Neural progenitor cell (in vitro differentiated cells): Measurements from ENCODE around the gene MIF. TPM values are rescaled to one million over a fixed set of nuclear protein-coding genes. Genes with fewer than 3 reads are reported as not detected.
"Not testable (repeated sequence)": the region's sequence is repeated elsewhere in the genome, so short reads cannot be mapped to it uniquely, and the experiment has no call there.

Experiments used
- DNase-seq: peaks from one replicate; pipeline ENCODE4 v3.0.0-alpha.2; 2016; ENCODE audit warnings: low spot score
- H2AFZ ChIP-seq: fragments of 200-600 bp; sonication (generic); replicated peaks from 2 replicates; pipeline ENCODE4 v1.6.1; 2016; ENCODE audit warnings: antibody characterized with exemption
- H3F3A ChIP-seq: fragments of 200-600 bp; sonication (generic); 2 replicates; pipeline ENCODE4 v1.6.1; 2016; ENCODE audit warnings: antibody characterized with exemption, low read depth
- H3K27ac ChIP-seq: fragments of 200-600 bp; sonication (generic); 2 replicates; pipeline ENCODE4 v1.5.1; 2016; ENCODE audit warnings: mild to moderate bottlenecking
- H3K27me3 ChIP-seq: fragments of 200-600 bp; sonication (generic); 2 replicates; pipeline ENCODE4 v1.6.1; 2016; ENCODE audit warnings: mild to moderate bottlenecking, moderate library complexity
- H3K36me3 ChIP-seq: fragments of 200-600 bp; sonication (generic); 2 replicates; pipeline ENCODE4 v1.5.1; 2016
- H3K4me1 ChIP-seq: fragments of 200-600 bp; sonication (generic); 2 replicates; pipeline ENCODE4 v1.6.1; 2016; ENCODE audit warnings: mixed run types
- H3K4me2 ChIP-seq: fragments of 200-600 bp; sonication (generic); 2 replicates; pipeline ENCODE4 v1.6.1; 2016
- H3K4me3 ChIP-seq: fragments of 200-600 bp; sonication (generic); 2 replicates; pipeline ENCODE4 v1.5.1; 2016
- H3K79me2 ChIP-seq: fragments of 200-600 bp; sonication (generic); 2 replicates; pipeline ENCODE4 v1.6.1; 2016; ENCODE audit warnings: low read depth
- H3K9ac ChIP-seq: fragments of 200-600 bp; sonication (generic); 2 replicates; pipeline ENCODE4 v1.6.1; 2016
- H3K9me3 ChIP-seq: fragments of 200-600 bp; sonication (generic); 2 replicates; pipeline ENCODE4 v1.5.1; 2016; ENCODE audit warnings: low read depth
- H4K20me1 ChIP-seq: fragments of 200-600 bp; sonication (generic); 2 replicates; pipeline ENCODE4 v1.6.1; 2016; ENCODE audit warnings: low read depth
- H3K27ac Mint-ChIP-seq: 3 replicates; pipeline ENCODE4 v1.8.0; 2021; ENCODE audit warnings: mixed read lengths
- H3K27me3 Mint-ChIP-seq: 2 replicates; pipeline ENCODE4 v1.8.0; 2022; ENCODE audit warnings: low read depth, mild to moderate bottlenecking, inconsistent platforms, moderate library complexity, mixed read lengths; ENCODE audit not compliant: insufficient read depth
- H3K36me3 Mint-ChIP-seq: 3 replicates; pipeline ENCODE4 v1.8.0; 2021; ENCODE audit warnings: mixed read lengths
- H3K4me1 Mint-ChIP-seq: 3 replicates; pipeline ENCODE4 v1.8.0; 2021; ENCODE audit warnings: mixed read lengths
- H3K4me3 Mint-ChIP-seq: 3 replicates; pipeline ENCODE4 v1.8.0; 2021; ENCODE audit warnings: mild to moderate bottlenecking, moderate library complexity, mixed read lengths
- H3K9me3 Mint-ChIP-seq: 3 replicates; pipeline ENCODE4 v1.8.0; 2020; ENCODE audit warnings: mixed read lengths
- EZH2 ChIP-seq: fragments of 200-600 bp; sonication (generic); IDR thresholded peaks from 2 replicates; pipeline ENCODE4 v1.6.1; 2017; ENCODE audit warnings: antibody characterized with exemption, mild to moderate bottlenecking, moderate library complexity
- EZH2phosphoT487 ChIP-seq: fragments of 200-600 bp; sonication (generic); IDR thresholded peaks from 2 replicates; pipeline ENCODE4 v1.6.1; 2017; ENCODE audit warnings: antibody characterized with exemption
- total RNA-seq: library from RNA; depleted of rRNA; stranded (reverse); fragments of >200 nt; gene quantifications from 2 replicates; pipeline ENCODE4 v1.2.3, GENCODE V29; 2015; ENCODE audit warnings: low replicate concordance
- TF ChIP-seq, protein P1 (sequence below): fragments of 200-600 bp; sonication (generic); IDR thresholded peaks from 2 replicates; pipeline ENCODE4 v1.5.1; 2017; ENCODE audit warnings: antibody characterized with exemption, mild to moderate bottlenecking

Gene MIF
- total RNA-seq, 1 donor from 2014 or later = 132 TPM

DNA sequence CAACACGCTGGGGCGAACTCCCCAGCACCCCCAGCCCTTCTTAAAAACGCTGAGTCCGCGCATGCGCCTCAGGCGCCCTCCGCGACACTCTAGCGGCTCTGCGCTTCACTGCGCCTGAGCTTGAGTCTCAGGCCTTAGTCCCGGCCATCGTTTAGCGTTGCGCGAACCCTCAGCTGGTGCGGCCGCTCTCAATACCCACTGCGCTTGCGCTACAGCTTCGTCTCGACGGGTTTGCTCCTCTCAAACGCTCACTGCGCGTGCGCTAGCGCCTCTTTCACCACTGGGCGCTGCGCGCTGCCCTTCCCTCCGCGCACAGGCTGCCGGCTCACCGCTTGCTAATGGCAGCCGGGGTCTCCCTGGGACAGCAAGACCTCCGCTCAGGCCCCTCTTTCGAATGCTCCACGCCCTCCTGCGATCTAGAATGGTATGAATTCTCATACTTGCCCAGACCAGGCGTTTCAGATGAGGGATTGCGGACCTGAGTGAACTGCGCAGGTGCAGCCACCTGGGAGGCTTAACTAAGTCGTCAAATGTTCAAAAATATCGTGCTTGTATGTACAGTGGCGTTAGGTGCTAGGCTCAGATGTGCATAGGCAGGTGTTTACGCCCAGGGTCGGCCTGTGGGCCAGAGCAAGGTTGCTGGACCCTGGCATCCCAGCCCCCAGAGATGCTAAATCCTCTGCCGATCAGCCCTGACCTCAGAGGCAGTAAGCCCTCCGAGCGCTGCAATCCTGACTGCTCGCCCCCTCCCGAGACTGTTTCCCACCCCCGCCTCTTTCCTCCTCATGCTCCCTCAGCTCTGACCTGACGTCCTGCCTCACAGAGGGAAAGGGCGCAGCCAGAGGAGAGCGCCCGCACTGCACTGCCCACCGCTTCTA lies 36.3 kb upstream of the MIF start, which contains the start of gene SLC2A11:
Gene SLC2A11, plus strand, starts transcription at position 270 of the 878 bp plus-strand sequence. Its CDS starts 125 bp downstream, at position 395.
- peaks cover 28% of the 10 kb centered on the region for H3F3A ChIP-seq
- TF ChIP-seq EZH2phosphoT487 (no peak), EZH2 (no peak)
- TF ChIP-seq, protein P1, sequence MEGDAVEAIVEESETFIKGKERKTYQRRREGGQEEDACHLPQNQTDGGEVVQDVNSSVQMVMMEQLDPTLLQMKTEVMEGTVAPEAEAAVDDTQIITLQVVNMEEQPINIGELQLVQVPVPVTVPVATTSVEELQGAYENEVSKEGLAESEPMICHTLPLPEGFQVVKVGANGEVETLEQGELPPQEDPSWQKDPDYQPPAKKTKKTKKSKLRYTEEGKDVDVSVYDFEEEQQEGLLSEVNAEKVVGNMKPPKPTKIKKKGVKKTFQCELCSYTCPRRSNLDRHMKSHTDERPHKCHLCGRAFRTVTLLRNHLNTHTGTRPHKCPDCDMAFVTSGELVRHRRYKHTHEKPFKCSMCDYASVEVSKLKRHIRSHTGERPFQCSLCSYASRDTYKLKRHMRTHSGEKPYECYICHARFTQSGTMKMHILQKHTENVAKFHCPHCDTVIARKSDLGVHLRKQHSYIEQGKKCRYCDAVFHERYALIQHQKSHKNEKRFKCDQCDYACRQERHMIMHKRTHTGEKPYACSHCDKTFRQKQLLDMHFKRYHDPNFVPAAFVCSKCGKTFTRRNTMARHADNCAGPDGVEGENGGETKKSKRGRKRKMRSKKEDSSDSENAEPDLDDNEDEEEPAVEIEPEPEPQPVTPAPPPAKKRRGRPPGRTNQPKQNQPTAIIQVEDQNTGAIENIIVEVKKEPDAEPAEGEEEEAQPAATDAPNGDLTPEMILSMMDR = peak; percentile 44
- Mint-ChIP-seq H3K4me3 (peak within 1 kb of the TSS; percentile 86), H3K9me3 (no peaks in the 10 kb centered on the region), H3K36me3 (peaks cover 4% of the 10 kb centered on the region), H3K27ac (peak within 1 kb of the TSS; percentile 82), H3K4me1 (peaks cover 24% of the 10 kb centered on the region), H3K27me3 (peaks cover 5% of the 10 kb centered on the region)
- H3K27ac ChIP-seq = no peak within 1 kb of the TSS
- H2AFZ ChIP-seq = peak within 1 kb of the TSS; percentile 91
- DNase-seq = peak; percentile 100
- peak within 1 kb of the TSS; percentile 85 for H3K4me2 ChIP-seq
- peaks cover 13% of the 10 kb centered on the region for H3K27me3 ChIP-seq
- H4K20me1 ChIP-seq = no peaks in the 10 kb centered on the region
- H3K4me3 ChIP-seq = peak within 1 kb of the TSS; percentile 61
- no peaks in the 10 kb centered on the region for H3K36me3 ChIP-seq
- no peak within 1 kb of the TSS for H3K9ac ChIP-seq
- H3K79me2 ChIP-seq = no peaks in the 10 kb centered on the region
- no peaks in the 10 kb centered on the region for H3K9me3 ChIP-seq
- peaks cover 4% of the 10 kb centered on the region for H3K4me1 ChIP-seq

DNA sequence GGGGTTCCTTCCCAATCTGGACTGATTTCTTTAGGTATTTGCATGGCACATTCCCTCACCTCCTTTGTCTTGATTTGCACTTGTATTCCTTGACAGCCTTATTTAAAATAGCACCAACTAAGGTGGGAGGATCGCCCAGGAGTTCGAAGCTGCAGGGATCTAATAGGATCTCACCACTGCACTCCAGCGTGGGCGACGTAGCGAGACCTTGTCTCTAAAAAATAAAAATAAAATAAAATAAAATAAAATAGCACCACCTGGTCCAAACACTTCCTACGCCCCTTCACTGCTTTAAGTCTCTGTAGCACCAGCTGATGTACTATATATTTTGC lies 35.7 kb upstream of the MIF start:
- H3K27ac Mint-ChIP-seq = peak overlapping the region; percentile 65

DNA sequence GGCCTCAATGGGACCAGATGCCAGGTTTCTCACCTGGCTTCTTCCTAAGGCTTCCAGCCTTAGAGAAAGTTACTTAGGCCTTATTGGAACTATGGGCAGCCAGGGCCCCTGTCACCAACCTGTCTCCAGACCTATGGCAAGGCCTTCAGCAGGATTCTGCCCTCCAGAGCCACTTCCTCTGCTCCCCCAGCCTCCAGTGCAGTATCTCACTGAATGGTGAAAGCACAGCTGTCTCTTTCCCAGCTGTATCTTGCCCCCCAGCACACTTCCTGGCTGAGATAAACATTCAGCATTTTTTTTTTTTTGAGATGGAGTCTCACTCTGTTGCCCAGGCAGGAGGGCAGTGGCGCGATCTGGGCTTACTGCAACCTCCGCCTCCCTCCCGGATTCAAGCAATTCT lies 35.0 kb upstream of the MIF start:
- Mint-ChIP-seq H3K27ac (no peak overlapping the region), H3K4me3 (peak overlapping the region; percentile 86), H3K9me3 (no peaks in the 10 kb centered on the region), H3K27me3 (peaks cover 5% of the 10 kb centered on the region), H3K4me1 (peaks cover 24% of the 10 kb centered on the region), H3K36me3 (peaks cover 10% of the 10 kb centered on the region)
- Histone ChIP-seq H4K20me1 (no peaks in the 10 kb centered on the region), H3K79me2 (no peaks in the 10 kb centered on the region), H3K4me2 (peak overlapping the region; percentile 85), H3K4me3 (no peak overlapping the region), H3F3A (peaks cover 28% of the 10 kb centered on the region), H3K4me1 (peaks cover 4% of the 10 kb centered on the region), H2AFZ (no peak overlapping the region), H3K27ac (no peak overlapping the region), H3K9ac (no peak overlapping the region), H3K36me3 (no peaks in the 10 kb centered on the region), H3K27me3 (peaks cover 6% of the 10 kb centered on the region), H3K9me3 (no peaks in the 10 kb centered on the region)
- TF ChIP-seq, protein P1 = no peak
- no peak for TF ChIP-seq EZH2
- no peak for TF ChIP-seq EZH2phosphoT487
- DNase-seq = no peak

More for the DNA sequence above, 35.7 kb upstream of the MIF start:
- H3K27me3 Mint-ChIP-seq = peaks cover 5% of the 10 kb centered on the region
- Histone ChIP-seq H3K79me2 (no peaks in the 10 kb centered on the region), H3F3A (peaks cover 28% of the 10 kb centered on the region), H3K9me3 (no peaks in the 10 kb centered on the region), H2AFZ (peak overlapping the region; percentile 64), H3K36me3 (no peaks in the 10 kb centered on the region), H3K4me3 (peak overlapping the region; percentile 61), H3K4me2 (peak overlapping the region; percentile 85), H4K20me1 (no peaks in the 10 kb centered on the region), H3K27me3 (peaks cover 7% of the 10 kb centered on the region), H3K9ac (no peak overlapping the region), H3K4me1 (peaks cover 4% of the 10 kb centered on the region), H3K27ac (no peak overlapping the region)
- H3K36me3 Mint-ChIP-seq = peaks cover 8% of the 10 kb centered on the region
- no peaks in the 10 kb centered on the region for H3K9me3 Mint-ChIP-seq
- no peak for DNase-seq
- H3K4me3 Mint-ChIP-seq = peak overlapping the region; percentile 86
- peaks cover 24% of the 10 kb centered on the region for H3K4me1 Mint-ChIP-seq
- TF ChIP-seq EZH2 = no peak
- TF ChIP-seq EZH2phosphoT487 = no peak
- TF ChIP-seq, protein P1 = no peak

DNA sequence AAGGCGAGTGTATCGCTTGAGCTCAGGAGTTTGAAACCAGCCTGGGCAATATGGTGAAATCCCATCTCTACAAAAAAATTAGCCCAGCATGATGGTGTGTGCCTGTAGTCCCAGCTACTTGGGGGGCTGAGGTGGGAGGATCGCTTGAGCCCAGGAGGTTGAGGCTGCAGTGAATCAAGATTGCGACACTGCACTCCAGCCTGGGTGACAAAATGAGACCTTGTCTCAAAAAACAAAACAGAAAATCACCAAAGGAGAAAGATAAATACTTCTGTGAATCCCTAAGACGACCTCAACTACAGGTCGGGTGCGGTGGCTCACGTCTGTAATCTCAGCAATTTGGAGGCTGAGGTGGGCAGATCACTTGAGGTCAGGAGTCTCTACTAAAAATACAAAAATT lies 34.0 kb upstream of the MIF start:
- H3K79me2 ChIP-seq, H3K4me1 ChIP-seq, H3K36me3 Mint-ChIP-seq, H3K36me3 ChIP-seq, H3K27me3 Mint-ChIP-seq, H3K27me3 ChIP-seq, H3K4me3 ChIP-seq, H3K9ac ChIP-seq, H4K20me1 ChIP-seq, H3K9me3 ChIP-seq, H3K4me2 ChIP-seq, H3K27ac Mint-ChIP-seq, DNase-seq, H3K27ac ChIP-seq, H2AFZ ChIP-seq, H3K9me3 Mint-ChIP-seq, H3K4me3 Mint-ChIP-seq: not testable (repeated sequence)
- H3K4me1 Mint-ChIP-seq = peaks cover 24% of the 10 kb centered on the region
- peaks cover 28% of the 10 kb centered on the region for H3F3A ChIP-seq
